Adrenal gland (tissue), 5 donors: Measurements from ENCODE around the gene TMEM43.

Source experiments
- CTCF ChIP-seq, 6 experiments: fragments of 450-650 bp in 4 of 6; fragments of 200-600 bp in 2 of 6; sonication (generic) in 1 of 6; IDR thresholded peaks; 1 replicate in 5 of 6; 2 replicates in 1 of 6; pipeline versions ENCODE4 v1.5.1 to v1.8.0; 2016 to 2021; ENCODE audit warnings: antibody characterized with exemption in 6 of 6, mild to moderate bottlenecking in 2 of 6, moderate library complexity in 1 of 6
- POLR2A ChIP-seq, 2 donors: fragments of 450-650 bp; IDR thresholded peaks; one replicate each; pipeline ENCODE4 v1.6.1; 2017; ENCODE audit warnings: antibody characterized with exemption in 2 of 2, mild to moderate bottlenecking in 2 of 2, moderate library complexity in 1 of 2
- donor health status: DM: no; HTN: no; CAD: no.

- TF ChIP-seq POLR2A (IDR thresholded peaks at IDR 0.05) (no peak), CTCF (IDR thresholded peaks at IDR 0.05) (no peak)
Measured at GRCh38 chr3:14152233-14152962, 27.5 kb downstream of the TMEM43 start.
